Caco-2 (cell line): ENCODE measurements around the gene MED29. TPM values are rescaled to one million over a fixed set of nuclear protein-coding genes. Genes with fewer than 3 reads are reported as not detected.

Experiments used
- BruUV-seq: library from RNA; stranded (reverse); fragments of 400-500 nt; replicated peaks from 2 replicates; lab custom pipeline; 2021; lab: Mats Ljungman, UMichigan
- CTCF ChIA-PET: fragments of 300-600 bp; sonication (Branson Sonifier 250); formaldehyde crosslinking; loops from one replicate; lab custom pipeline; 2022; ENCODE audit warnings: antibody characterized with exemption; lab: Charles Lee
- POLR2A ChIA-PET: fragments of 300-600 bp; sonication (Branson Sonifier 250); formaldehyde crosslinking; loops from one replicate; lab custom pipeline; 2022; ENCODE audit warnings: antibody characterized with exemption; lab: Charles Lee
- DNase-seq, 2 experiments: peaks; one replicate each; pipeline versions ENCODE4 v3.0.0 to v3.0.0-alpha.2; 2020 to 2022
- H3K27me3 ChIP-seq: replicated peaks from 2 replicates; pipeline ENCODE4 v1.6.0; 2011; ENCODE audit warnings: low read length; ENCODE audit not compliant: control insufficient read depth, insufficient read depth
- H3K36me3 ChIP-seq: 2 replicates; pipeline ENCODE4 v1.5.1; 2011; ENCODE audit warnings: low read length; ENCODE audit not compliant: control insufficient read depth, insufficient read depth
- H3K4me1 ChIP-seq: fragments of 250-450 bp; sonication (Bioruptor Pico); 2 replicates; pipeline ENCODE4 v1.5.1; 2020; ENCODE audit warnings: mild to moderate bottlenecking
- H3K4me3 ChIP-seq: 2 replicates; pipeline ENCODE4 v1.5.1; 2011; ENCODE audit warnings: low read depth, mild to moderate bottlenecking, control low read depth, low read length
- H3K9me3 ChIP-seq: fragments of 250-450 bp; sonication (Bioruptor Pico); 2 replicates; pipeline ENCODE4 v1.5.1; 2020; ENCODE audit warnings: mild to moderate bottlenecking, moderate library complexity
- H3K27ac Mint-ChIP-seq: one replicate; pipeline ENCODE4 v1.8.0; 2022; ENCODE audit warnings: mixed read lengths; ENCODE audit not compliant: unreplicated experiment
- H3K27me3 Mint-ChIP-seq: one replicate; pipeline ENCODE4 v1.8.0; 2022; ENCODE audit warnings: mixed read lengths; ENCODE audit not compliant: insufficient read depth, unreplicated experiment
- H3K36me3 Mint-ChIP-seq: one replicate; pipeline ENCODE4 v1.8.0; 2022; ENCODE audit warnings: mild to moderate bottlenecking, mixed read lengths; ENCODE audit not compliant: insufficient read depth, unreplicated experiment
- H3K4me1 Mint-ChIP-seq: one replicate; pipeline ENCODE4 v1.8.0; 2022; ENCODE audit warnings: low read depth, mixed read lengths; ENCODE audit not compliant: unreplicated experiment
- H3K4me3 Mint-ChIP-seq: one replicate; pipeline ENCODE4 v1.8.0; 2022; ENCODE audit warnings: mild to moderate bottlenecking, moderate library complexity, mixed read lengths; ENCODE audit not compliant: unreplicated experiment
- H3K9me3 Mint-ChIP-seq: one replicate; pipeline ENCODE4 v1.8.0; 2022; ENCODE audit warnings: mixed read lengths; ENCODE audit not compliant: unreplicated experiment
- CTCF ChIP-seq, 2 experiments: fragments of 200-600 bp in 1 of 2; IDR thresholded peaks; 1 replicate in 1 of 2; 2 replicates in 1 of 2; pipeline versions ENCODE4 v1.5.1 to v1.8.0; 2011 to 2022; ENCODE audit warnings: antibody characterized with exemption in 1 of 2, control low read depth in 1 of 2, inconsistent platforms in 1 of 2, low read depth in 1 of 2, low read length in 1 of 2, mild to moderate bottlenecking in 1 of 2, moderate library complexity in 1 of 2; ENCODE audit not compliant: insufficient read depth in 1 of 2, severe bottlenecking in 1 of 2, unreplicated experiment in 1 of 2
- intact Hi-C: fragments of 100-400 bp; cut with micrococcal nuclease; formaldehyde crosslinking; loops from one replicate; pipeline ENCODE4 v1.10.0; 2022; ENCODE audit not compliant: unreplicated experiment
- total RNA-seq: library from RNA; stranded (reverse); gene quantifications from 2 replicates; pipeline ENCODE4 v1.2.3, GENCODE V29; 2022

The MED29 gene
- total RNA-seq, 1 experiment from 2014 or later, result 50.8 TPM

GRCh38 chr19:39380521-39381502 is 10.4 kb upstream of the MED29 start:
- Mint-ChIP-seq H3K4me3 (no peak overlapping the region), H3K4me1 (no peaks in the 10 kb centered on the region), H3K27ac (no peak overlapping the region), H3K27me3 (no peaks in the 10 kb centered on the region), H3K9me3 (no peaks in the 10 kb centered on the region), H3K36me3 (peaks cover 57% of the 10 kb centered on the region)
- ChIA-PET POLR2A (no interaction called here), CTCF (interaction anchor here (0.6 kb wide), 1 partner anchor 16 kb away, joined by 4 read pairs; no protein-coding TSS in a partner anchor)
- intact Hi-C loops, result no loop called here
- Histone ChIP-seq H3K4me3 (no peak overlapping the region), H3K4me1 (no peaks in the 10 kb centered on the region), H3K9me3 (no peaks in the 10 kb centered on the region), H3K36me3 (peaks cover 11% of the 10 kb centered on the region), H3K27me3 (no peaks in the 10 kb centered on the region)
- no peak for DNase-seq
- TF ChIP-seq CTCF (IDR thresholded peaks at IDR 0.05; ENCODE audit: insufficient read depth in 1 of 2, low read depth in 1 of 2, low read length in 1 of 2, severe bottlenecking in 1 of 2, unreplicated experiment in 1 of 2), result no peak
- no TSS peak for BruUV-seq

- no peak for TF ChIP-seq CTCF (IDR thresholded peaks at IDR 0.05; ENCODE audit: insufficient read depth in 1 of 2, low read depth in 1 of 2, low read length in 1 of 2, severe bottlenecking in 1 of 2, unreplicated experiment in 1 of 2)
- Histone ChIP-seq H3K4me3 (no peak overlapping the region), H3K9me3 (no peaks in the 10 kb centered on the region), H3K4me1 (no peaks in the 10 kb centered on the region), H3K27me3 (no peaks in the 10 kb centered on the region), H3K36me3 (peaks cover 8% of the 10 kb centered on the region; the same call in 1 of the 2 replicates)
- DNase-seq, result no peak
- ChIA-PET CTCF (no interaction called here), POLR2A (no interaction called here)
- H3K4me3 Mint-ChIP-seq, result no peak overlapping the region
- intact Hi-C loops, result no loop called here
- peaks cover 66% of the 10 kb centered on the region for H3K36me3 Mint-ChIP-seq
- H3K9me3 Mint-ChIP-seq, result no peaks in the 10 kb centered on the region
- H3K4me1 Mint-ChIP-seq, result no peaks in the 10 kb centered on the region
- H3K27ac Mint-ChIP-seq, result no peak overlapping the region
- BruUV-seq, result no TSS peak
- no peaks in the 10 kb centered on the region for H3K27me3 Mint-ChIP-seq
Observed at GRCh38 chr19:39381910-39382611, 9.1 kb upstream of the MED29 start.
